Cardiac muscle cell (in vitro differentiated cells and primary cell): ENCODE data around the gene PKNOX2. TPM values are rescaled to one million over a fixed set of nuclear protein-coding genes. Genes with fewer than 3 reads are reported as not detected.

ENCODE experiments used
- DNase-seq, 2 donors: peaks; one replicate each; pipeline versions ENCODE4 v3.0.0 to v3.0.0-alpha.2; 2010 to 2017; ENCODE audit warnings: low read depth in 1 of 2, low spot score in 1 of 2
- H3K27ac ChIP-seq: fragments of 200-600 bp; sonication (generic); 2 replicates; pipeline ENCODE4 v1.5.1; 2016
- H3K27me3 ChIP-seq: fragments of 200-600 bp; sonication (generic); 2 replicates; pipeline ENCODE4 v1.6.0; 2016; ENCODE audit warnings: control low read depth
- H3K36me3 ChIP-seq: fragments of 200-600 bp; sonication (generic); 2 replicates; pipeline ENCODE4 v1.5.1; 2016; ENCODE audit warnings: control low read depth
- H3K4me1 ChIP-seq: fragments of 200-600 bp; sonication (generic); 2 replicates; pipeline ENCODE4 v1.8.1; 2017; ENCODE audit warnings: low read depth, mild to moderate bottlenecking, mixed run types
- H3K4me3 ChIP-seq: fragments of 200-600 bp; sonication (generic); 2 replicates; pipeline ENCODE4 v1.5.1; 2016; ENCODE audit warnings: mild to moderate bottlenecking
- H3K9me3 ChIP-seq: fragments of 200-600 bp; sonication (generic); 2 replicates; pipeline ENCODE4 v1.5.1; 2017; ENCODE audit warnings: low read depth, mild to moderate bottlenecking, control low read depth
- CTCF ChIP-seq: IDR thresholded peaks from 2 replicates; pipeline ENCODE4 v1.5.1; 2012; ENCODE audit warnings: low read depth, mild to moderate bottlenecking, low read length
- polyA plus RNA-seq: library from polyadenylated mRNA; unstranded; fragments of >200 nt; fragmentation: Nextera tagmentation; extraction: Ambion mirVana; gene quantifications from 2 replicates; pipeline ENCODE4 v1.2.1, GENCODE V29; 2016
- total RNA-seq: library from RNA; depleted of rRNA; stranded (reverse); fragments of >200 nt; gene quantifications from 2 replicates; pipeline ENCODE4 v1.2.3, GENCODE V29; 2016

Gene PKNOX2
- total and polyA plus RNA-seq, 2 experiments from 2014 or later = 2.1 to 6.1 TPM

GRCh38 chr11:125303694-125304093 is 139.1 kb downstream of the PKNOX2 start:
- TF ChIP-seq CTCF = no peak
- H3K9me3 ChIP-seq = no peaks in the 10 kb centered on the region
- H3K4me3 ChIP-seq = no peak overlapping the region
- peaks cover 6% of the 10 kb centered on the region for H3K4me1 ChIP-seq
- H3K27ac ChIP-seq = no peak overlapping the region
- H3K36me3 ChIP-seq = no peaks in the 10 kb centered on the region
- no peaks in the 10 kb centered on the region for H3K27me3 ChIP-seq
- no peak for DNase-seq

DNA sequence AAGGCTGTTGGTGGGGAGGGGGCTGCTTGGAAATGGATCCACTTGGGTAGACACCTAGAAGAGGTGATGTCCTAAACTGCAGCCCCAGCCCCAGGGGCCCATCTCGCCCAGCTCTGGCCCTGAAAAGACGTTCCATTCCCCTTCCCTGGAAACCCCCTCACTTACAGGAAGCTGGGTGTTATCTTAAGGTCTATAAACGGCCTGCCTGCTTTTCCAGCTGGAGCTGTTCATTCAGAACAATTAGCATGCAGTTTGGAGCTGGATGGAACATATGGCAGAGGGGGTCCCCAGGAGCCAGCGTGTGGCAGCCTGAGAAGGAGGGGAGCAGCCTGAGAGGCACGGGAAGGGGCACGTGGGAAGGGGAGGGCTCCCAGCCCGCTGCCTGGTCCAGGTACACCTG is 139.6 kb downstream of the PKNOX2 start:
- no peaks in the 10 kb centered on the region for H3K36me3 ChIP-seq
- no peak for TF ChIP-seq CTCF

DNA sequence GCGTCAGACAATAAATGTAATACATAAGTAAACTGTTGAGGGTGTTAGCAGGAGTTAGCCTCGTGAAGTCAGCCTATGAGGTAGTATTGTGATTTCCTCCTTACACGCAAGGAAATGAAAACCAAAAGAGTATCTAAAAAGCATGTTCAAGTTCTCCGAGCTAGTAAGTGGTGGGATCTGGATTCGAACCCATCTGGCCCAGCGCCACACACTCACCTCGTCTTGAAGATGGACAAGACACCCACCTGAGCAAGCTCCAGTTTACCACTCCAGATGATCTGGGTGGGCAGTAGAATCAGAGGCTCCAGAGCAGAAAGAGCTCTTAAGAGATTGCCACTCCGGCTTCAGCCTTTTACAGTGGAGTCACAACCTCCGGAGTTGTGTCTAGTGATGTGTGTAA is 140.3 kb downstream of the PKNOX2 start:
- Histone ChIP-seq H3K4me1 (peaks cover 6% of the 10 kb centered on the region), H3K27ac (no peak overlapping the region), H3K4me3 (no peak overlapping the region), H3K27me3 (no peaks in the 10 kb centered on the region), H3K9me3 (no peaks in the 10 kb centered on the region), H3K36me3 (no peaks in the 10 kb centered on the region)
- TF ChIP-seq CTCF = no peak
- DNase-seq = no peak

More for the DNA sequence above, 139.6 kb downstream of the PKNOX2 start:
- no peaks in the 10 kb centered on the region for H3K9me3 ChIP-seq
- H3K4me1 ChIP-seq = peaks cover 6% of the 10 kb centered on the region
- no peaks in the 10 kb centered on the region for H3K27me3 ChIP-seq
- no peak overlapping the region for H3K27ac ChIP-seq
- DNase-seq = peak; percentile 32 to 45
- H3K4me3 ChIP-seq = no peak overlapping the region

DNA sequence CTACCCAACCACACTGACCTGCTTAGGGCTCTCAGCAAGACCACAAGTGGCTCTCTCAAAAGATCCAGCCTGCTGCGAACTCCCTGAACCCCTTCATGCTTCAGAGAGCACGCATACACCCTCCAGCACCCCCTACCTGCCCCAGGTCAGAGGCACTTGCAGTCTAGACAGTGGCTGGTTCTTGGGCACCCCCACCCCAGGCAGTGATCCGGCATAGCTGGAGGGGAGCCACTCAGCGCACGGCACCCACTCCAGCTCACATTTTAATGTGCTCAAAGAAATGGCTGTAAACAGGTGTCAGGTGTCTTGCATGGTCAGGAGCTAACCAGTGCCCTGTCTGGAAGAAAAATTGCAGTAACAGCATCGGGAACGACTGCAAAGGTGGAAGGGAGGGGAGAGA is 140.8 kb downstream of the PKNOX2 start:
- no peak for DNase-seq
- no peak overlapping the region for H3K4me3 ChIP-seq
- no peaks in the 10 kb centered on the region for H3K36me3 ChIP-seq
- no peak overlapping the region for H3K27ac ChIP-seq
- no peaks in the 10 kb centered on the region for H3K9me3 ChIP-seq
- no peak for TF ChIP-seq CTCF
- H3K4me1 ChIP-seq = peaks cover 6% of the 10 kb centered on the region
- no peaks in the 10 kb centered on the region for H3K27me3 ChIP-seq

DNA sequence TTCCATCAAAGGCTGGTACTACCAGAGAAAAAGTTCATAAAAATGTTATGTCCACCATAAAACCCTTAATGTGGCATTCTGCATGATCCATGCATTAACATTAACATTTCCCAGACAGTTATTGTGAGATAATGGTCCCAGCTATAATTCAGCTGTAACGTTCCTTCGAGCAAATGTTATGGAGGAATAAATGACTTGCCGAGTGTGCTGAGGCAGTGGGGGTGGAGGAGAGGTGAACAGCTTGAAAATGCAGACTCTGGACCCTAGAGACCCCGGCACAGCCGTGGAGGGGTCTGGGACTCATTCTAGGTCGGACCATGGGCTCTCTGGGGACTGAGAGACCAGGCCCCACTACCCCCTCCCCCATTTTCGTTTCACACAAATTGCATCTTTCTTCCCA is 141.9 kb downstream of the PKNOX2 start:
- no peak overlapping the region for H3K4me3 ChIP-seq
- no peak for TF ChIP-seq CTCF
- H3K36me3 ChIP-seq = no peaks in the 10 kb centered on the region
- DNase-seq = no peak
- peaks cover 6% of the 10 kb centered on the region for H3K4me1 ChIP-seq
- no peaks in the 10 kb centered on the region for H3K9me3 ChIP-seq
- no peaks in the 10 kb centered on the region for H3K27me3 ChIP-seq
- H3K27ac ChIP-seq = no peak overlapping the region

DNA sequence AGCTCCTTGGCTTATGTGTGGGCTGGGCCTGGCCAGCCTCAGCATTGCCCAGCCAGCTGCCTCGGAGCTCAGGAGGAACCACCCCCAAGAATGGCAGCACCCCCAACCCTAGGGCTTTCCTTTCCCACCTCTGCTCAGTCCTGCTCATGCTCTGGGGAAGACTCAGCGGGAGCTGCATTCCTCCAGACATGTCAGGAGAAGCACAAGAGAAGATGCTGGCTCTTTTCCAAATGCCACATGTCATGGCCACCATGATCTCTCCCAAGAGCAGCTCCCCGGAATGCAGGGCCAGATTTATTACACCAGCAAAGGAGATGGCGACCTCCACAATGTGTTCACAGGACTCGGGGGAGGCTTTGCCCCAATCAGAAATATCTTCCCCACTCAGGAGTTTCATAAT is 143.7 kb downstream of the PKNOX2 start:
- Histone ChIP-seq H3K9me3 (no peaks in the 10 kb centered on the region), H3K27me3 (no peaks in the 10 kb centered on the region), H3K27ac (no peak overlapping the region), H3K4me3 (no peak overlapping the region), H3K4me1 (peaks cover 6% of the 10 kb centered on the region), H3K36me3 (no peaks in the 10 kb centered on the region)
- DNase-seq = no peak
- TF ChIP-seq CTCF = no peak
